Stimulated activated naive CD4-positive, alpha-beta T cell treated with Interleukin-2 at 50 U/mL for 16 hours (primary cell): ENCODE measurements around the gene CTNNBL1.
"Not testable (repeated sequence)": the region's sequence is repeated elsewhere in the genome, so short reads cannot be mapped to it uniquely, and the experiment has no call there.

Experiments
- DNase-seq: peaks from one replicate; lab custom pipeline; 2025; lab: John Stamatoyannopoulos, UW

The CTNNBL1 gene

DNA sequence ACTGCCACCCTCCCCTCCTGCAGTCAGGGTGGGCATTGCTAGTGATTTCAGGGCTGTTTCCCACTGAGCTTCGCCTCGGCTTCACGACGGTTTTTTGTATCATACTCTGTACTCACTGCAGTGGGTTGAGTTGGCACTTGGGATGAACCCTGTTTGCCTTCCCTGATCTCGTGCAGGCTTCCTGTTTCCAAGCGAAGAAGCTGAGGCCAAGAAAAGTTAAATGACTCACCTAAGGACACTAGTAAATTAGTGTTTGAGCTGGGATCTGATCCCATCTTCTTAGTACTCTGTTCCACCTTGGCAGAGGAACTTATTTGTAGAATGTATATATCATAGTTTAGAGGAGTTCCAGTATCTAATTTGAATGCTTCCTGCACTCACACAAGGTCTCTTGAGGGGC, 158.8 kb downstream of the CTNNBL1 start:
- no peak for DNase-seq

- DNase-seq: no peak
These were observed 160.1 kb downstream of the CTNNBL1 start for GRCh38 chr20:37853823-37854375.

DNA sequence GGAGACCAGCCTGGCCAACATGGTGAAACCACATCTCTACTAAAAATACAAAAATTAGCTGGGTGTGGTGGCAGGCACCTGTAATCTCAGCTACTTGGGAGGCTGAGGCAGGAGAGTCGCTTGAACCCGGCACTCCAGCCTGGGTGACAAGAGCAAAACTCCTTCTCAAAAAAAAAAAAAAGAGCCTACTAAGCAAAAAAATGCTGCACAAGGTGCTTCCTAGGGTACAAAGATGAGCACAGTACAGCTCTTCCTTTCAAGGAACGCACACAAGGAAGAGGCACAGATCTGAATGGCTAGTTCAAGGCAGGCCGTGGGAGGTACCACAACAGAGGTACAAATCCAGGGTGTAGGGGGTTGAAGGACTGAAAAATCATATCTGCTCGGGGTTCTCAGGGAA, 162.2 kb downstream of the CTNNBL1 start:
- not testable (repeated sequence) for DNase-seq

GRCh38 chr20:37856932-37857660, 163.3 kb downstream of the CTNNBL1 start:
- no peak for DNase-seq

GRCh38 chr20:37859406-37860171, 165.8 kb downstream of the CTNNBL1 start:
- DNase-seq: no peak

GRCh38 chr20:37863289-37863688, 169.5 kb downstream of the CTNNBL1 start:
- no peak for DNase-seq

- DNase-seq: no peak
These were observed 170.5 kb downstream of the CTNNBL1 start for GRCh38 chr20:37864298-37864697.

- no peak for DNase-seq
These were observed 172.2 kb downstream of the CTNNBL1 start for GRCh38 chr20:37866051-37866450.

DNA sequence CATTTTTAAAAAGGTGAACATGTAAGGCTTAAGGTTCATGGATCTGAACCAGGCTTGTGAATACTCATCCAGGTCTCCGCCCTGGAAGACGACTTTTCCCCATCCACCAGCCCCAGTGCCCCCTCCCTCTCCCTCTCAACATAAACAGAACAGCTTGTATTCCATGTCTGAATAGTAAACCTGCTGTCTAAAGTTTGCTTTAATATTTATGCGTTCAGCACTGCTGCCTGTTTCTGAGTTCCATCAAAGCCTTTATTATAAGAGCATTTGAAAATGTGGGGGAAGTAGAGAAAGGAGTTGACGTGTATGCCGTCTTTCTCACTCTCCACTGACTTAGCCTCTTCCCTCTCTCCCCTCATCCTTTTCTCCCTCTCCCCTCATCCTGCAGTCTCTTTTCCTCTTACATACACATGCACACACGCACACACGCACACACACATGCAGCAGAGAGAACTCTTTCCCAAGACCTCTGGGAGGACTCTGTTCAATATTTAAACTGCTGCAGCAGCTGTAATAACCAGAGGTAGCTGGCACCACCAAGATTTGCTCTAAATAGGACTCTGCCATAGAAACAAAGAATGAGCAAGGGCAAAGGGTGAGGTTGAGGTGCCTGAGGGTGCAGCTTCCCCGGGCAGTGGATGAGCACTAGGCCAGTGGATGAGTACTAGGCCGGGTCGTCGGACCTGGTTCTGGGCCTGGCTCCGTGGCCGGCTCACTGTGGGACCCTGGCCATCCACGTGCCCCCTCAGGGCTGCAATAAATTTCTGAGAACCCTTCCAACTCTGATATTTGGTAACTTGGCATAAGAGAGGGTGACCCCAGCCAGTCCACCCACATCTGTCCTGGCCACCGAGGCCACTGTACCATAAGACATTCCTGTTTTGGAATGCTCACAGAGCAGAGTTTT, 173.7 kb downstream of the CTNNBL1 start:
- no peak for DNase-seq

- no peak for DNase-seq
These were observed 175.1 kb downstream of the CTNNBL1 start for GRCh38 chr20:37868851-37869333.

DNA sequence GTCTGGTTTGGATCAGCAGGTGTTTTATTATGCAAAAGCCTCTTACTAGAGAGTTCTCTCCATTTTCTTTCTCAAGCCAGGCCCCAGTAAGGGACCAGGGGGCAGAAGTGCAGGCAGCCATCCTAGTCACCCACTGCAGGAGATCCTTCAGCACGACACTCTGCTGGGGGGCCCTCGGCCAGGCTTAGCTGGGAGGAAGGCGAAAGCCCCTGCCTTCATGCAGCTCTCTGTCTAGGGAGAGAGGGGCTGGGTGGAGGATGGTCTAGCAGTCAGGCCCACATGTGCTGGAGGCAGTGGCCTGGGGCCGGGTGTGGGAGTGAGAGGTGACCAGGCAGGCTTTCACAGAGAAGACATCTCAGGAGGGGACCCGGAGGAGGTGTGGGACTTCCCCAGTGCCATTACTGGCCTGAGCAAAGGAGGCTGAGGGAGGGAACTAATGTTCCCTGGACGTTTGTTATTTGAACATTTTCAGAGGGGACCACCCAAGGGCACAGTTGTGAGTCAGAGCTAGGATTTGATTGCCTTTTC, 175.6 kb downstream of the CTNNBL1 start:
- no peak for DNase-seq

DNA sequence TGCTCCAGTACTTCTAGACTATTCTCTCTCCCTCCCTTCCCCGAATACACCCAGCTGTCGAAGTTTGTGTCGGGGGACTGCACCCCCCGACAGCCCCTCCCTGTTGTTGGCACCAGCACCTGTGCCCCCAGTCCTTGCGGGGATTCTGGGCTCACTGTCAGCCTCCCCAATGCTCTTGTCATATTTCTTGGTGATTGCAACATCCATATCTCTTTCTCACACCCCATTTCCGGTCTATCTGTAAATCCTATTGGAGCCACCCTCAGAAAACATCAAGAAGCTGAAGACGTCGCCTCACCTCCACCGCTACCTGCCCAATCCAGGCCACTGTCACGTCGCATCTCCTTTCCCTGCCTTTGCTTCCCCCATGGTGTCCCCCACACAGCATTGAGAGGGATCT, 176.5 kb downstream of the CTNNBL1 start:
- DNase-seq: no peak

- DNase-seq: no peak
These were observed 177.9 kb downstream of the CTNNBL1 start for GRCh38 chr20:37871751-37872150.

- no peak for DNase-seq
These were observed 178.3 kb downstream of the CTNNBL1 start for GRCh38 chr20:37872161-37872560.

- DNase-seq: no peak
These were observed 180.1 kb downstream of the CTNNBL1 start for GRCh38 chr20:37873884-37874283.

DNA sequence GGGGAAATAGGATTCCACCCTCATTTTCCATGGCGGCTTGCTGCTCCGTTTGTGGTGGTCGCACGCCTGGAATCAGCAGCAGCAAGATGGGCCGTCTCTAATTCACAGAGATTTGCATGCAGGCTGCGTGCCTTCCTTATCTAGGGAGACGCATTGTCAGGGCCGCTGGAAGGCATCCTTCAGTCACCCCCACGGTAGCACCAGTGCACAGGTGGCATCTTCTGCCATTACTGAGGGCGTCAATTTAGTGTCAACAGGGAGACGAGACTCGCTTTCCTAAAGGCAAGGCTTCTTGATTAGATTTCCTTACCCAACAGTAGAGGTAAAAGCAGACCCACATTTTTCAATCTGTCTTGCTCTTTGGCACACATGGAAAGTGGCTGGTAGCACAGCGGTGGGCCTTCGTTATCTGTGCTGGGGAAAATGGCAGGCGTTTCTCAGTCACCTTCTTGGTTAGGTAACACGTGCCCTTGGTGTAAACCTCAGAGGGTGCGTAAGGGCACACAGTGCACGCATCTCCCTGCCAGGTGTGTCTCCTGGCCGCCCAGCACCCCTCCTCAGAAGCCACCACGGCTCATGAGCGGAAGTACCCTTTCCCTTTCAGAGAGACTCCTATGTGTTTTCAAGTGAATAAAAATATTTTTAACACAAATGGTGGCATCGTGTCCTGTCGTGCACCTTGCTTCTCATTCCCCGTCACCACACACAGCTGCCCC, 181.8 kb downstream of the CTNNBL1 start:
- no peak for DNase-seq

- DNase-seq: no peak
These were observed 183.0 kb downstream of the CTNNBL1 start for GRCh38 chr20:37876863-37877262.

GRCh38 chr20:37877832-37878772, 184.3 kb downstream of the CTNNBL1 start:
- no peak for DNase-seq

- no peak for DNase-seq
These were observed 185.2 kb downstream of the CTNNBL1 start for GRCh38 chr20:37878835-37879599.
